ENCODE data around the gene ADCY1. TPM values are rescaled to one million over a fixed set of nuclear protein-coding genes. Genes with fewer than 3 reads are reported as not detected.

The ADCY1 gene
- total RNA-seq, 1 experiment from 2014 or later = 0.71 TPM

DNA sequence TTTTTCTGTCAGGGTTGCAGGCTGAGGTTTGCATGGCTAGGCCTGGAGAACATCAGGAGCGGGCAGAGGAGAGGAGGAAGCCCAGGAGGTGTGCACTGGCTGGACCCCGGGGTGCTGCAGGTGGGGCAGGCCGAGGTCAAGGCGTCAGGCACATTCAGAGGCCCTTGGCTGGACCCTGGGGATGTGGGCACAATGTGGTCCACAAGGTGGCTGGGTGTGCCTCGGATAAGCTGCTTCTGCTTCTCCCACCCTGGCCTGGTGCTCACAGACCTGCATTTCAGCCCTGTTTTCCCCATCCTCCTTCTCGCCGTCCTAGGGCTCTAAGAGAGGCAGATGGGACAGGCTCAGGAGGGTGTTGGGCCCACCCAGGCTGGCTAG lies 108.2 kb downstream of the ADCY1 start:
- H3K4me3 ChIP-seq (ENCODE audit: low read depth, low read length, poor library complexity, severe bottlenecking) = no peak overlapping the region
- TF ChIP-seq, protein P1, sequence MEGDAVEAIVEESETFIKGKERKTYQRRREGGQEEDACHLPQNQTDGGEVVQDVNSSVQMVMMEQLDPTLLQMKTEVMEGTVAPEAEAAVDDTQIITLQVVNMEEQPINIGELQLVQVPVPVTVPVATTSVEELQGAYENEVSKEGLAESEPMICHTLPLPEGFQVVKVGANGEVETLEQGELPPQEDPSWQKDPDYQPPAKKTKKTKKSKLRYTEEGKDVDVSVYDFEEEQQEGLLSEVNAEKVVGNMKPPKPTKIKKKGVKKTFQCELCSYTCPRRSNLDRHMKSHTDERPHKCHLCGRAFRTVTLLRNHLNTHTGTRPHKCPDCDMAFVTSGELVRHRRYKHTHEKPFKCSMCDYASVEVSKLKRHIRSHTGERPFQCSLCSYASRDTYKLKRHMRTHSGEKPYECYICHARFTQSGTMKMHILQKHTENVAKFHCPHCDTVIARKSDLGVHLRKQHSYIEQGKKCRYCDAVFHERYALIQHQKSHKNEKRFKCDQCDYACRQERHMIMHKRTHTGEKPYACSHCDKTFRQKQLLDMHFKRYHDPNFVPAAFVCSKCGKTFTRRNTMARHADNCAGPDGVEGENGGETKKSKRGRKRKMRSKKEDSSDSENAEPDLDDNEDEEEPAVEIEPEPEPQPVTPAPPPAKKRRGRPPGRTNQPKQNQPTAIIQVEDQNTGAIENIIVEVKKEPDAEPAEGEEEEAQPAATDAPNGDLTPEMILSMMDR (conservative IDR thresholded peaks at IDR 0.05; ENCODE audit: low read depth, low read length) = no peak
- TF ChIP-seq EZH2 (IDR thresholded peaks at IDR 0.05; ENCODE audit: borderline replicate concordance, low read depth, low read length, poor library complexity, severe bottlenecking) = no peak
- no peak overlapping the region for H3K27ac ChIP-seq (ENCODE audit: low read depth, low read length, poor library complexity, severe bottlenecking)
- POLR2A ChIA-PET (ENCODE audit: low non-redundant PET) = no interaction called here
- intact Hi-C loops (cut with micrococcal nuclease; ENCODE audit: unreplicated experiment) = no loop called here
- H3K36me3 ChIP-seq (ENCODE audit: insufficient read depth, low read length, poor library complexity, severe bottlenecking) = no peaks in the 10 kb centered on the region
- no peak for DNase-seq (ENCODE audit: low spot score)
- H3K9me3 ChIP-seq (ENCODE audit: low read depth, low read length, poor library complexity, severe bottlenecking) = no peaks in the 10 kb centered on the region
- H3K4me1 ChIP-seq (ENCODE audit: insufficient read depth, low read length, poor library complexity, severe bottlenecking) = no peaks in the 10 kb centered on the region
- H3K27me3 ChIP-seq (replicated peaks; ENCODE audit: insufficient read depth, low read depth, low read length, poor library complexity) = no peaks in the 10 kb centered on the region
- no TSS peak for BruUV-seq (replicated peaks)
- CTCF ChIA-PET = no interaction called here

GRCh38 chr7:45682836-45683555 lies 108.8 kb downstream of the ADCY1 start:
- BruUV-seq (replicated peaks) = no TSS peak

DNA sequence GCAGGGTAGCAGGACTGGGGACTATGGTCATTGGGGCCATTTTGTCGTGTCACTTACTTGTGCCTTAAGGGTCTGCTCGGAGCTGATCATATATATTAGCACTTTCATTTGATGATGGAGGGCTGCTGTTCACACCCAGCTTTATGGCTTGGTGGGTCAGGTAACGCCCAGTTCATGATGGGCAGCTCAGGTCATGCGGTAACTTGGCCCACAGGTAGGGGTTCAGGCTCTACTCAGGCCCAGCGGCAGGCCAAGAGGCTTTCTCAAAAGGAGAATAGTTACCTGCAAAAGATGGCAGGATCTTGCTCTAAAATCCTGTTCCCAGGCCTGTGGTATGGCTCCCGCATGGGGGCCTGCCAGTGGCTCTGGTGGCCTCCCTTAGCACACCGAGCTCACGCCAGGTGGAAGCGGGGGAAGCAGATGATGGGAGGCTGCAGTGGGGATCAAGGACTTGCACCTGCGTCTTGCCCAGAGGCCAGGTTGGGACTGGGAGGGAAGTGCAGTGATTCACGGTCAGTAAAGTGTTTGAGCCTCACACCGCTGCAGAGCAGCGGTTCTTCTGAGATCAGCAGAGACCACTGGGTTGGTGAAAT lies 109.5 kb downstream of the ADCY1 start:
- no peak for DNase-seq (ENCODE audit: low spot score)
- H3K9me3 ChIP-seq (ENCODE audit: low read depth, low read length, poor library complexity, severe bottlenecking) = no peaks in the 10 kb centered on the region
- CTCF ChIA-PET = no interaction called here
- H3K4me3 ChIP-seq (ENCODE audit: low read depth, low read length, poor library complexity, severe bottlenecking) = no peak overlapping the region
- no peaks in the 10 kb centered on the region for H3K4me1 ChIP-seq (ENCODE audit: insufficient read depth, low read length, poor library complexity, severe bottlenecking)
- H3K27ac ChIP-seq (ENCODE audit: low read depth, low read length, poor library complexity, severe bottlenecking) = no peak overlapping the region
- H3K27me3 ChIP-seq (replicated peaks; ENCODE audit: insufficient read depth, low read depth, low read length, poor library complexity) = no peaks in the 10 kb centered on the region
- H3K36me3 ChIP-seq (ENCODE audit: insufficient read depth, low read length, poor library complexity, severe bottlenecking) = no peaks in the 10 kb centered on the region
- TF ChIP-seq, protein P1 (conservative IDR thresholded peaks at IDR 0.05; ENCODE audit: low read depth, low read length) = no peak
- no peak for TF ChIP-seq EZH2 (IDR thresholded peaks at IDR 0.05; ENCODE audit: borderline replicate concordance, low read depth, low read length, poor library complexity, severe bottlenecking)
- intact Hi-C loops (cut with micrococcal nuclease; ENCODE audit: unreplicated experiment) = no loop called here
- BruUV-seq (replicated peaks) = no TSS peak
- POLR2A ChIA-PET (ENCODE audit: low non-redundant PET) = no interaction called here

More at GRCh38 chr7:45682836-45683555, 108.8 kb downstream of the ADCY1 start:
- CTCF ChIA-PET = no interaction called here
- H3K27me3 ChIP-seq (replicated peaks; ENCODE audit: insufficient read depth, low read depth, low read length, poor library complexity) = no peaks in the 10 kb centered on the region
- TF ChIP-seq, protein P1 (conservative IDR thresholded peaks at IDR 0.05; ENCODE audit: low read depth, low read length) = no peak
- TF ChIP-seq EZH2 (IDR thresholded peaks at IDR 0.05; ENCODE audit: borderline replicate concordance, low read depth, low read length, poor library complexity, severe bottlenecking) = no peak
- intact Hi-C loops (cut with micrococcal nuclease; ENCODE audit: unreplicated experiment) = no loop called here
- H3K27ac ChIP-seq (ENCODE audit: low read depth, low read length, poor library complexity, severe bottlenecking) = no peak overlapping the region
- H3K9me3 ChIP-seq (ENCODE audit: low read depth, low read length, poor library complexity, severe bottlenecking) = no peaks in the 10 kb centered on the region
- POLR2A ChIA-PET (ENCODE audit: low non-redundant PET) = no interaction called here
- H3K36me3 ChIP-seq (ENCODE audit: insufficient read depth, low read length, poor library complexity, severe bottlenecking) = no peaks in the 10 kb centered on the region
- no peak overlapping the region for H3K4me3 ChIP-seq (ENCODE audit: low read depth, low read length, poor library complexity, severe bottlenecking)
- DNase-seq (ENCODE audit: low spot score) = no peak
- H3K4me1 ChIP-seq (ENCODE audit: insufficient read depth, low read length, poor library complexity, severe bottlenecking) = no peaks in the 10 kb centered on the region

All from A673 (cell line).